Upper lobe of left lung (tissue), 4 donors: ENCODE results near the gene FGF14.

ENCODE experiments used
- CTCF ChIP-seq, 6 experiments: fragments of 450-650 bp in 4 of 6; fragments of 200-600 bp in 2 of 6; sonication (generic) in 2 of 6; IDR thresholded peaks; one replicate each; pipeline ENCODE4 v1.5.1; 2016 to 2019; ENCODE audit warnings: antibody characterized with exemption in 6 of 6
- EP300 ChIP-seq, 4 donors: sonication (generic); formaldehyde crosslinking; IDR thresholded peaks; one replicate each; pipeline ENCODE4 v1.5.1; 2017; ENCODE audit warnings: antibody characterized with exemption in 4 of 4, control low read depth in 2 of 4
- POLR2A ChIP-seq, 4 donors: fragments of 450-650 bp; IDR thresholded peaks; one replicate each; pipeline ENCODE4 v1.5.1; 2016 to 2017; ENCODE audit warnings: antibody characterized with exemption in 4 of 4, mild to moderate bottlenecking in 2 of 4

DNA sequence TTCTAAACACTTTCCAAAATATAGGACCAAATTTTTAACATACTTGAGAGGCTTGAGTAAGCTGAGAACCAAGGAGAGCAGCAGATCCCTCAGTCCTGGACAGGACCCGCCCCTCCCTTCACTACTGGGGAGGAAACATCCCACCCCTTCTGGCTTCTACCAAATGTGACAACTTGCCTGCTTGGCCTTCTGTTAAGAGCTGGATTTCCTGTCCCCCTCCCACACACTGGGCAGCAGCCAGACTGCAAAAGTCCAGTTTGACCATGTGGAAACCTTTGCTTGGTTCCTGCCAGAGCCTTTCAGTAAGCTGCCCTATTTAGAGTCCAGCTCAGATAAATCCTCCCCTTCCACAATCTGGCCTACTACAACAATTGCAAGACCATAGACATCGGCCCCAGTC lies 84.3 kb downstream of the FGF14 start:
- TF ChIP-seq EP300 (IDR thresholded peaks at IDR 0.05) (no peak), CTCF (IDR thresholded peaks at IDR 0.05) (no peak), POLR2A (IDR thresholded peaks at IDR 0.05) (no peak)
